Esophagus muscularis mucosa (tissue), 4 donors: ENCODE results near the gene PFDN1.

Experiments
- EP300 ChIP-seq: sonication (generic); formaldehyde crosslinking; IDR thresholded peaks from one replicate; pipeline ENCODE4 v1.6.1; 2017; ENCODE audit warnings: antibody characterized with exemption
- POLR2A ChIP-seq: fragments of 450-650 bp; IDR thresholded peaks from one replicate; pipeline ENCODE4 v1.6.1; 2017; ENCODE audit warnings: antibody characterized with exemption, moderate library complexity, mild to moderate bottlenecking, low read depth
- TF ChIP-seq, protein P1 (sequence below), 3 experiments: fragments of 200-600 bp in 2 of 3; fragments of 450-650 bp in 1 of 3; sonication (generic) in 2 of 3; IDR thresholded peaks; one replicate each; pipeline ENCODE4 v1.5.1; 2017 to 2019; ENCODE audit warnings: antibody characterized with exemption in 3 of 3, mild to moderate bottlenecking in 2 of 3, moderate library complexity in 1 of 3

DNA sequence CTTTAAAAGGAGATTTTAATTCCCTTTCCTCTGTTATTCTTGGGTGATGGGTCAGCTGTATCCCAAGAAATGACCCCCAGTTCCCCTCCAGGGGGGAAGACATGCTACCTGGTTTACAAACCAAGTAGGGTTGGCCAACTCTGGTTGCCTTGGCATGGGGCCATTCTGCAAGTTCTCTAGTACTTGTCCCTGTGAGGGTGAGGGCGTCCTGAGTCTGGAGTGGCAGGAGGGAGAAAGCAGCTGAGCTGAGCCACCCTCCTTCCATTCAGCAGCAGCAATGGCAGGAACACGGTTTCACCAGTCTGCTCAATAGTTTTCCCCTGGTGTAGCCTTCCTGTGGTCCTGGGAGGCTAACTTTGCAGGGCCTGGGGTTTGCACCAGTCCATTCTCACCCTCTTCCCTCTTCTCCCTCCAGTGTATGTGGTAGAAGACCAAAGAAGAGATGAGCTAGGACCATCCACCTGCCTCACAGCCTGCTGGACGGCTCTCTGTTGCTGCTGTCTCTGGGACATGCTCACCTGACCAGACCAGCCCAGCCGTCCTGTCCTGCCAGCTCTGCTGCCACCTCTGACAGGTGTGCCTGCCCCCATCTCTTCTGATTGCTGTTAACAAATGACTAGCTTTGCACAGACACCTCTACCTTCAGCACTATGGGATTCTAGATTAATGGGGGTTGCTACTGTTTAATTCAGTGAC is 59.9 kb downstream of the PFDN1 start:
- TF ChIP-seq EP300 (no peak), POLR2A (no peak)
- TF ChIP-seq, protein P1, sequence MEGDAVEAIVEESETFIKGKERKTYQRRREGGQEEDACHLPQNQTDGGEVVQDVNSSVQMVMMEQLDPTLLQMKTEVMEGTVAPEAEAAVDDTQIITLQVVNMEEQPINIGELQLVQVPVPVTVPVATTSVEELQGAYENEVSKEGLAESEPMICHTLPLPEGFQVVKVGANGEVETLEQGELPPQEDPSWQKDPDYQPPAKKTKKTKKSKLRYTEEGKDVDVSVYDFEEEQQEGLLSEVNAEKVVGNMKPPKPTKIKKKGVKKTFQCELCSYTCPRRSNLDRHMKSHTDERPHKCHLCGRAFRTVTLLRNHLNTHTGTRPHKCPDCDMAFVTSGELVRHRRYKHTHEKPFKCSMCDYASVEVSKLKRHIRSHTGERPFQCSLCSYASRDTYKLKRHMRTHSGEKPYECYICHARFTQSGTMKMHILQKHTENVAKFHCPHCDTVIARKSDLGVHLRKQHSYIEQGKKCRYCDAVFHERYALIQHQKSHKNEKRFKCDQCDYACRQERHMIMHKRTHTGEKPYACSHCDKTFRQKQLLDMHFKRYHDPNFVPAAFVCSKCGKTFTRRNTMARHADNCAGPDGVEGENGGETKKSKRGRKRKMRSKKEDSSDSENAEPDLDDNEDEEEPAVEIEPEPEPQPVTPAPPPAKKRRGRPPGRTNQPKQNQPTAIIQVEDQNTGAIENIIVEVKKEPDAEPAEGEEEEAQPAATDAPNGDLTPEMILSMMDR (IDR thresholded peaks at IDR 0.05) = no peak
